DOHH2 (cell line): Measurements from ENCODE around the gene IFNLR1.

Source experiments
- EZH2phosphoT487 ChIP-seq: fragments of 200-600 bp; sonication (generic); IDR thresholded peaks from 2 replicates; pipeline ENCODE4 v1.6.1; 2017; ENCODE audit warnings: borderline replicate concordance, mild to moderate bottlenecking, antibody characterized with exemption, low read length, moderate library complexity, mixed read lengths
- TF ChIP-seq, protein P1 (sequence below): fragments of 200-600 bp; sonication (generic); IDR thresholded peaks from one replicate; pipeline ENCODE4 v1.5.1; 2014; ENCODE audit warnings: antibody characterized with exemption, mild to moderate bottlenecking, low read depth, low read length; ENCODE audit not compliant: poor library complexity, severe bottlenecking

GRCh38 chr1:24117132-24117531 is 70.0 kb downstream of the IFNLR1 start:
- TF ChIP-seq, protein P1, sequence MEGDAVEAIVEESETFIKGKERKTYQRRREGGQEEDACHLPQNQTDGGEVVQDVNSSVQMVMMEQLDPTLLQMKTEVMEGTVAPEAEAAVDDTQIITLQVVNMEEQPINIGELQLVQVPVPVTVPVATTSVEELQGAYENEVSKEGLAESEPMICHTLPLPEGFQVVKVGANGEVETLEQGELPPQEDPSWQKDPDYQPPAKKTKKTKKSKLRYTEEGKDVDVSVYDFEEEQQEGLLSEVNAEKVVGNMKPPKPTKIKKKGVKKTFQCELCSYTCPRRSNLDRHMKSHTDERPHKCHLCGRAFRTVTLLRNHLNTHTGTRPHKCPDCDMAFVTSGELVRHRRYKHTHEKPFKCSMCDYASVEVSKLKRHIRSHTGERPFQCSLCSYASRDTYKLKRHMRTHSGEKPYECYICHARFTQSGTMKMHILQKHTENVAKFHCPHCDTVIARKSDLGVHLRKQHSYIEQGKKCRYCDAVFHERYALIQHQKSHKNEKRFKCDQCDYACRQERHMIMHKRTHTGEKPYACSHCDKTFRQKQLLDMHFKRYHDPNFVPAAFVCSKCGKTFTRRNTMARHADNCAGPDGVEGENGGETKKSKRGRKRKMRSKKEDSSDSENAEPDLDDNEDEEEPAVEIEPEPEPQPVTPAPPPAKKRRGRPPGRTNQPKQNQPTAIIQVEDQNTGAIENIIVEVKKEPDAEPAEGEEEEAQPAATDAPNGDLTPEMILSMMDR: no peak
- no peak for TF ChIP-seq EZH2phosphoT487
